GM12878 (cell line): ENCODE measurements around the gene PIP4K2B. TPM values are rescaled to one million over a fixed set of nuclear protein-coding genes. Genes with fewer than 3 reads are reported as not detected.

Experiments
- BACH1 ChIP-seq: fragments of 450-650 bp; IDR thresholded peaks from 2 replicates; pipeline ENCODE4 v1.6.1; 2017; ENCODE audit warnings: mild to moderate bottlenecking, borderline replicate concordance
- CBX5 ChIP-seq: sonication (generic); IDR thresholded peaks from 2 replicates; pipeline ENCODE4 v1.6.1; 2016; ENCODE audit warnings: low read depth, moderate library complexity, mild to moderate bottlenecking, inconsistent platforms
- CTCF ChIP-seq, 3 experiments: IDR thresholded peaks in 2 of 3; conservative IDR thresholded peaks in 1 of 3; 2 replicates each; pipeline ENCODE4 v1.5.1; 2011; ENCODE audit warnings: low read depth in 3 of 3, low read length in 3 of 3, mild to moderate bottlenecking in 3 of 3, control low read depth in 2 of 3, moderate library complexity in 2 of 3, inconsistent platforms in 1 of 3, mixed read lengths in 1 of 3; ENCODE audit not compliant: control insufficient read depth in 2 of 3, insufficient read depth in 1 of 3; ENCODE audit errors: extremely low read depth in 1 of 3
- E2F4 ChIP-seq: IDR thresholded peaks from 2 replicates; pipeline ENCODE4 v1.6.1; 2012; ENCODE audit warnings: low read depth, low read length, improper control_type of control experiment
- HDAC6 ChIP-seq: fragments of 200-600 bp; sonication (generic); IDR thresholded peaks from one replicate; pipeline ENCODE4 v1.8.0; 2017; ENCODE audit warnings: antibody characterized with exemption; ENCODE audit not compliant: unreplicated experiment
- JUNB ChIP-seq: IDR thresholded peaks from 2 replicates; pipeline ENCODE4 v1.6.1; 2016; ENCODE audit warnings: antibody characterized with exemption, mild to moderate bottlenecking
- KAT2A ChIP-seq: conservative IDR thresholded peaks from 2 replicates; pipeline ENCODE4 v1.6.1; 2011; ENCODE audit warnings: low read depth, low read length; ENCODE audit not compliant: control insufficient read depth
- MAX ChIP-seq: IDR thresholded peaks from 2 replicates; pipeline ENCODE4 v1.6.1; 2012; ENCODE audit warnings: low read depth, low read length, improper control_type of control experiment
- MTA3 ChIP-seq: IDR thresholded peaks from 2 replicates; pipeline ENCODE4 v1.6.1; 2012; ENCODE audit warnings: low read length, inconsistent platforms, borderline replicate concordance
- NFYB ChIP-seq: IDR thresholded peaks from 2 replicates; pipeline ENCODE4 v1.6.1; 2011; ENCODE audit warnings: low read depth, mild to moderate bottlenecking, low read length, improper control_type of control experiment, moderate library complexity; ENCODE audit not compliant: insufficient read depth
- PBX3 ChIP-seq: IDR thresholded peaks from 2 replicates; pipeline ENCODE4 v1.6.1; 2011; ENCODE audit warnings: mild to moderate bottlenecking, low read depth, low read length, moderate library complexity; ENCODE audit not compliant: insufficient replicate concordance
- POLR2AphosphoS2 ChIP-seq: IDR thresholded peaks from 2 replicates; pipeline ENCODE4 v1.6.1; 2011; ENCODE audit warnings: low read depth, mild to moderate bottlenecking, low read length, improper control_type of control experiment, moderate library complexity
- REST ChIP-seq: IDR thresholded peaks from 2 replicates; pipeline ENCODE4 v1.6.1; 2012; ENCODE audit warnings: mild to moderate bottlenecking, low read depth, low read length
- SREBF2 ChIP-seq: IDR thresholded peaks from 2 replicates; pipeline ENCODE4 v1.6.1; 2012; ENCODE audit warnings: mild to moderate bottlenecking, low read length
- STAT1 ChIP-seq: fragments of 450-650 bp; conservative IDR thresholded peaks from 2 replicates; pipeline ENCODE4 v1.6.1; 2014; ENCODE audit warnings: antibody characterized with exemption, mild to moderate bottlenecking
- ZNF592 ChIP-seq: fragments of 450-650 bp; IDR thresholded peaks from 2 replicates; pipeline ENCODE4 v1.6.1; 2017; ENCODE audit warnings: mild to moderate bottlenecking, moderate library complexity
- ZNF622 ChIP-seq: fragments of 450-650 bp; IDR thresholded peaks from 2 replicates; pipeline ENCODE4 v1.6.1; 2017; ENCODE audit warnings: mild to moderate bottlenecking, inconsistent platforms
- polyA plus RNA-seq, 11 experiments: library from polyadenylated mRNA; depleted of rRNA in 4 of 11; unstranded in 6 of 11; stranded (reverse) in 5 of 11; fragments of >200 nt; fragmentation: Nextera tagmentation in 4 of 11; fragmentation: Illumina TruSeq in 1 of 11; extraction: Ambion mirVana in 4 of 11; extraction: Trizol in 1 of 11; gene quantifications; 1 replicate in 1 of 11; 2 replicates in 10 of 11; pipeline versions ENCODE4 v1.2.1 to v1.2.3, GENCODE V29; 2011 to 2016; ENCODE audit warnings: inconsistent platforms in 2 of 11, missing spikeins in 2 of 11, low read depth in 1 of 11
- total RNA-seq, 4 experiments: library from RNA; depleted of rRNA in 3 of 4; stranded (reverse); fragments of >200 nt in 3 of 4; fragmentation: Illumina TruSeq in 1 of 4; extraction: Trizol in 1 of 4; gene quantifications; 2 replicates each; pipeline versions ENCODE4 v1.2.1 to v1.2.3, GENCODE V29; 2013 to 2021

PIP4K2B gene
- total and polyA plus RNA-seq, 10 of the 15 experiments (the other 5 are each of a cell fraction or from before 2014, with no cell fraction given) = 3.8 to 30.3 (median 18.2) TPM

- 0 out of 2 replicates have a peak, but pooled peaks have one; percentile 9 for TF ChIP-seq CBX5
- TF ChIP-seq POLR2AphosphoS2 = no peak
- TF ChIP-seq NFYB = no peak
- no peak for TF ChIP-seq JUNB
- TF ChIP-seq CTCF (IDR thresholded peaks at IDR 0.05 in 2 of 3, conservative IDR thresholded peaks at IDR 0.05 in 1 of 3; ENCODE audit: control insufficient read depth in 2 of 3, extremely low read depth in 1 of 3, insufficient read depth in 1 of 3, low read depth in 3 of 3, low read length in 3 of 3) = no peak
- TF ChIP-seq SREBF2 = peak; percentile 97
- TF ChIP-seq STAT1 = peak; percentile 70; the same call in 1 of the 2 replicates
- TF ChIP-seq HDAC6 = no peak
- no peak for TF ChIP-seq MAX
- no peak for TF ChIP-seq PBX3
- TF ChIP-seq MTA3 = peak; percentile 76
- no peak for TF ChIP-seq E2F4
- 0 out of 2 replicates have a peak, but pooled peaks have one; percentile 38 for TF ChIP-seq BACH1
- TF ChIP-seq ZNF622 = no peak
- TF ChIP-seq KAT2A = no peak
- TF ChIP-seq REST = no peak
- TF ChIP-seq ZNF592 = no peak
These were observed 47.5 kb downstream of the PIP4K2B start (continued) for GRCh38 chr17:38751808-38752307.
